MM.1S (cell line): ENCODE data around the gene OSBPL10.

Source experiments
- DNase-seq: peaks from one replicate; pipeline ENCODE4 v3.0.0-alpha.2; 2015
- H2AFZ ChIP-seq: fragments of 300-600 bp; sonication (generic); 2 replicates; pipeline ENCODE4 v1.6.0; 2016; ENCODE audit warnings: antibody characterized with exemption, low read length
- H3F3A ChIP-seq: fragments of 300-600 bp; sonication (generic); 2 replicates; pipeline ENCODE4 v1.6.1; 2016; ENCODE audit warnings: mild to moderate bottlenecking, antibody characterized with exemption, low read length, moderate library complexity, mixed read lengths; ENCODE audit not compliant: insufficient read depth
- H3K27ac ChIP-seq: fragments of 300-600 bp; sonication (generic); 2 replicates; pipeline ENCODE4 v1.5.1; 2016; ENCODE audit warnings: mild to moderate bottlenecking, low read length
- H3K27me3 ChIP-seq: fragments of 300-600 bp; sonication (generic); replicated peaks from 2 replicates; pipeline ENCODE4 v1.6.0; 2016; ENCODE audit warnings: low read length; ENCODE audit not compliant: insufficient read depth
- H3K36me3 ChIP-seq: fragments of 300-600 bp; sonication (generic); replicated peaks from 2 replicates; pipeline ENCODE4 v1.6.1; 2016; ENCODE audit warnings: mild to moderate bottlenecking, low read length, mixed read lengths; ENCODE audit not compliant: insufficient read depth
- H3K4me1 ChIP-seq: fragments of 300-600 bp; sonication (generic); 2 replicates; pipeline ENCODE4 v1.6.1; 2016; ENCODE audit warnings: low read length, mixed read lengths
- H3K4me2 ChIP-seq: fragments of 300-600 bp; sonication (generic); 2 replicates; pipeline ENCODE4 v1.6.0; 2016; ENCODE audit warnings: low read depth, low read length
- H3K4me3 ChIP-seq: fragments of 300-600 bp; sonication (generic); 2 replicates; pipeline ENCODE4 v1.5.1; 2016; ENCODE audit warnings: low read length, mixed read lengths
- H3K79me2 ChIP-seq: fragments of 300-600 bp; sonication (generic); 2 replicates; pipeline ENCODE4 v1.6.1; 2016; ENCODE audit warnings: mixed run types, low read length, mixed read lengths
- H3K9ac ChIP-seq: fragments of 300-600 bp; sonication (generic); 2 replicates; pipeline ENCODE4 v1.6.1; 2016; ENCODE audit warnings: low read length, mixed read lengths
- H3K9me2 ChIP-seq: fragments of 300-600 bp; sonication (generic); replicated peaks from 2 replicates; pipeline ENCODE4 v1.6.1; 2016; ENCODE audit warnings: mild to moderate bottlenecking, low read length, mixed read lengths; ENCODE audit not compliant: insufficient read depth
- H3K9me3 ChIP-seq: fragments of 300-600 bp; sonication (generic); replicated peaks from 2 replicates; pipeline ENCODE4 v1.6.1; 2016; ENCODE audit warnings: mild to moderate bottlenecking, low read length, mixed read lengths; ENCODE audit not compliant: insufficient read depth
- H4K20me1 ChIP-seq: fragments of 300-600 bp; sonication (generic); 2 replicates; pipeline ENCODE4 v1.6.1; 2016; ENCODE audit warnings: mild to moderate bottlenecking, low read length, moderate library complexity, mixed read lengths; ENCODE audit not compliant: insufficient read depth
- CTCF ChIP-seq: fragments of 300-600 bp; sonication (generic); IDR thresholded peaks from 2 replicates; pipeline ENCODE4 v1.5.1; 2016; ENCODE audit warnings: antibody characterized with exemption, low read length, mixed read lengths
- EZH2 ChIP-seq: fragments of 300-600 bp; sonication (generic); optimal IDR thresholded peaks from 2 replicates; pipeline ENCODE3; 2017; ENCODE audit warnings: low read depth, mild to moderate bottlenecking, antibody characterized with exemption, low read length, mixed read lengths
- EZH2phosphoT487 ChIP-seq: fragments of 300-600 bp; sonication (generic); IDR thresholded peaks from 2 replicates; pipeline ENCODE4 v1.6.1; 2018; ENCODE audit warnings: antibody characterized with exemption, low read length

OSBPL10 gene

DNA sequence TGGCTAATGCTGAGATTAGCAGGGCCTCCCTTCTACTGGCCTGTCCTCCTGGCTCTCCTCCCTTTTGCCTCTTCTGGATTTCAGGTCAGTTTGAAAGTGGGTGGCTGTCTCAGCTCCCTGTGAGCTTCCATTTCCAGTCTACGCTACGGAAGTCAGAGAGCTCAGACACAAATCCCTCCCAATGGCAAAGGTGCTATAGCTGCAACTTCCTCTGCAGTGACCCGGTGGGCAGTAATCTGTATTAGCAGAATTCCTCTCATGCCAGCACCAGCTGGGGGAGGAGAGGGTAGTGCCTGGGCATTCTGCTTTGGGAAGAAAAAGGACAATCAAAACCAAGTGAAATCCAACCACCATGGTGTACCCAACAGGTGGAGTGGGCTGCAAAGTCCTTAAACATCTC, 276.9 kb downstream of the OSBPL10 start:
- Histone ChIP-seq H3K9me2 (no peaks in the 10 kb centered on the region), H3K4me2 (no peak overlapping the region), H3K4me1 (no peaks in the 10 kb centered on the region), H3F3A (no peaks in the 10 kb centered on the region), H3K27ac (no peak overlapping the region), H3K27me3 (no peaks in the 10 kb centered on the region), H2AFZ (no peak overlapping the region), H3K4me3 (no peak overlapping the region), H4K20me1 (no peaks in the 10 kb centered on the region), H3K9ac (no peak overlapping the region), H3K9me3 (no peaks in the 10 kb centered on the region), H3K79me2 (no peaks in the 10 kb centered on the region), H3K36me3 (no peaks in the 10 kb centered on the region)
- DNase-seq, result no peak
- TF ChIP-seq CTCF, result no peak
- TF ChIP-seq EZH2phosphoT487, result no peak
- TF ChIP-seq EZH2, result no peak

- Histone ChIP-seq H3K9me2 (no peaks in the 10 kb centered on the region), H3K4me2 (no peak overlapping the region), H3K4me3 (no peak overlapping the region), H3K27ac (no peak overlapping the region), H3F3A (no peaks in the 10 kb centered on the region), H3K36me3 (no peaks in the 10 kb centered on the region), H4K20me1 (no peaks in the 10 kb centered on the region), H3K4me1 (no peaks in the 10 kb centered on the region), H3K27me3 (no peaks in the 10 kb centered on the region), H2AFZ (no peak overlapping the region), H3K9me3 (no peaks in the 10 kb centered on the region), H3K9ac (no peak overlapping the region), H3K79me2 (no peaks in the 10 kb centered on the region)
- TF ChIP-seq EZH2 (no peak), EZH2phosphoT487 (no peak), CTCF (no peak)
- no peak for DNase-seq
Measured at GRCh38 chr3:31701286-31701685, 279.8 kb downstream of the OSBPL10 start.

DNA sequence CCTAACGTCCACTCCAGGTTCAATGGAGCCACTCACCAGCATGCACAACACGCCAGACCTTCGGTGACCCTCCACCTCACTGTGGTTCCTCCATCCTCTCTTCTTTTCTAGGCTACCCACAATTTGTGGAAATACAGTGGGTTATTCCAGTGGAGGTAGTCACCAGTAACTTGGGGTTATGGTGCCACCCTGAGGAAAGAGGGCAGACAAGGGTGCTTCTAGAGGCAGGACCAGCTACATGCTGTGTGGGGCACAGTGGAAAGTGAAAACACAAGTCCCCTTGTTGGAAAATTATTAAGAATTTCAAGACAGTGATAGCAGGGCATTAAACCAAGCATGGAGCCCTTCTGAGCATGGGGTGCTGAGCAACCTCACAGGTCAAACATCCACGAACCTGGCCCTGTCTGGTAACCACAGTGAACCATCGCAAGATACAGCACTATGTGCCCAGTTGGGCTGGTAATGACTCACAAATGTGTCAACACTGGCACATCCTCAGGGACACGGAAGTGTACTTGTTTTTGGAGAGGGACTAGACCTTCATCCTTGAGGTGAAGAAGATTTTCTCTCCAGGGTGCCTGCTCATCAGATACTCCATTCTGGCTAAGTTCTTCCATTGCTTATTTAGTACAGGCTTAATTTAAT, 281.6 kb downstream of the OSBPL10 start:
- Histone ChIP-seq H3K9ac (no peak overlapping the region), H3K4me3 (no peak overlapping the region), H3F3A (no peaks in the 10 kb centered on the region), H3K79me2 (no peaks in the 10 kb centered on the region), H3K27me3 (no peaks in the 10 kb centered on the region), H3K4me2 (no peak overlapping the region), H2AFZ (no peak overlapping the region), H4K20me1 (no peaks in the 10 kb centered on the region), H3K27ac (no peak overlapping the region), H3K9me2 (no peaks in the 10 kb centered on the region), H3K36me3 (no peaks in the 10 kb centered on the region), H3K9me3 (no peaks in the 10 kb centered on the region), H3K4me1 (no peaks in the 10 kb centered on the region)
- TF ChIP-seq EZH2, result no peak
- no peak for TF ChIP-seq EZH2phosphoT487
- TF ChIP-seq CTCF, result no peak
- DNase-seq, result no peak
